GM18520 (cell line): ENCODE measurements around the gene CDKL1.

ENCODE experiments used
- ATAC-seq: cut with Tn5 transposase; IDR thresholded peaks from one replicate; pipeline ENCODE4 v1.9.1; 2021; ENCODE audit not compliant: unreplicated experiment

The CDKL1 gene

DNA sequence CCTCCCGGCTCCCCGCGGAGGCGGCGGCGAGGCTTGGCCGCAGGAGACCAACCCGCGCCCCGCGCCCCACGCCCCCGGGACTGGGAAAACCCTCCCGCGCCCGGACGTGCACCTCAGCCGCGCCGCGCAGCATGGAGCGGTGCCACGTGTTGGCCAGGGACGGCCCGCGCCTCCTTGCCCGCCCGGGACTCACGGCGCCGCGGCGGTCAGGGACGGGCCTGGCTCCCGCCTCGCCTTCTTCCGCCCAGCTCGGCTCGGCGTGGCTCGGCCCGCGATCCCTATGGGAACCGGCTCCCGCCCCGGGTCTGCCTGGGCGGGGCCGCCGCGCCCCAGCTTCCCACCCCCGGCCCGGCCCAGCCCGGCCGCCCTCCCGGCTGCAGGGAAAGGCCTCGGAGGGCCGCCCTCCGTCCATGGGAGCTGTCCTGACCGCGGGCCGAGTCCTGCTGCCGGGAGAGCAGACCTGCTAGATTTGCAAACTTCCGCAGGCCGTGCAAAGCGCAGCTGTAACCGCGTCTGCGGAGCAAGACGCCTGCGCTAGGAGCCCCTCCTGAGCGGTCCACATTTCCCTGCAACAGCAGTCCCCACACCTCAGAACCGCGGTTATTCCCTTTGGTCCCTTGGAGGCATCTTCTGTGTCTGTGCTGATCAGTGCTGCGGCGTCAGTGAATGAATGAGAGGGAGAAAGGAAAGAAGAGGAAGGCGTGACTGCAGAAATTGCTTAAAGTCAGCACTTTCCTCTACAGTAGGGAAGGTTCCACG, at the start of gene CDKL1:
TSS of gene CDKL1 (minus strand) at position 251 of the 759 bp plus-strand sequence. CDS start 1,013 bp downstream, outside the sequence.
- peak; percentile 39 for ATAC-seq

DNA sequence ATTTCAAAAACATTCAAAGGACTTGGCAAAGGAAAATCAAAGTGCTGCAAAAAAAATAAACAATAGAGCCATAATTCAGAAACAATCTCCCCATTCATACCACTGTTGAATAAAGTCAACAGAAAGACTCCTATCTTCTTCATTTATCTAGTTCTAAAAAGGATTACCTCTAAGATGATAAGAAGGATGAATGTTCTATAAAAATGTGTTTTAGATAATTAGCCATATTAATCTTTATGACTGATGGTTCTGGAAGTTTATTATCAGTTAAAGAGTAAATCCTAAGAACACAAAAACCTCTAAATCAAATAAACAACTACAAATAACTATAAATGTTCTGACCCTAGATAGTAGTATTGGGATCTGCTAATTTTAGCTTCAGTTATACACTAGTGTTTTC, 37.8 kb upstream of the CDKL1 start:
- no peak for ATAC-seq

DNA sequence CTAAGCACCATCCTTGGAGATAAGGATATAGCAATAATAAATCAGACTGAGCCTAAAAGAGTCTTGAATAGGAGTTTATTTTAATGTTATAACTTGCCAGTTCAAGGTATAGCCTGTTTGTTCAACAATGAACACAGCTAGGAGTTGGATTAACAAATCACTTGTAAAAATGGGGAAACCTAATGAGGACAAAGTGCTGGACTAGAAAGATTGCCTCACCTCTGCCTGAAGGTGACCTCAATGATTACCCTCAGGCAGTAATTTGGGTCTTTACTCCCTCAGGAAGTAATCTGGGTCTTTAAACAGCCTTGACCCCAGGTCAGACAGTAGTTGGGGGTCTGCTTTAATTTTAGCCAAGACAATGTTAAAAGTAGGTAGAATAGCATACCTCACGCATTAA, 35.5 kb upstream of the CDKL1 start:
- no peak for ATAC-seq

DNA sequence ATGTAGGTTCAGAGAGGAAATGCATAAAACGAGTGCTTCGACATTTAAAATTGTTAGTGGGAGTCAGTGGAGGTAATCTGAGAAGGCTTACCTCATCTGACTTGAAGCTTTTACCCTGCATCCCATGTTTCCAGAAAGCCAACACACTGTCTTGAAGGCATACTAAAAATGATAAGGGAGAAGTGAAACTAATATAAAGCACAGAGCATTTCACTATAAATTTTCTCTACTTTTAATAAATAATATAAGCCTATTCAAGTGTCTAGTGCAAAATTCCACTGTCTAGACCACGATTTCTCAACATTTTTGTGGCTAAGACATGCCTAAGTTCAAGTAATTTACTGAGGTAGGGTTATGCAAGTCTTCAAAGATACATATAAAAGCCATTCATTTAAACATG, 29.1 kb upstream of the CDKL1 start:
- no peak for ATAC-seq

DNA sequence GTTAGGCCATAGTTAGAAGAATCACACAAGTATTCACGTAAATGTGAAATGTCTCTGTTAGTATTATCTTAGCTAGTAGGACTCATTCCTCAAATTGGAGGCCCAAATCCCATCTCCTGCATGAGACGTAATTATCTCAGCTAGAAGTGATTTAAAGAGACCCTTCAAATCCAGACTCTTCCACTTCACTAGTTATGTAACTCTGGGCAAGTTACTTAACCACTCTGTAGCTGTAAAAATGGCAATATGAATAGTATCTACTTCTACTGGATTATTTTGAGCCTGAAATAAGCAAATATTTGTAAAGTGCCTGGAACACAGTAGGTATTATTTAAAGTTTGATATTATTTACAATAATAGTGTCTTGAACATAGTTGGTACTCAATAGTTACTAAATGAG, 28.4 kb upstream of the CDKL1 start:
- ATAC-seq, result no peak

DNA sequence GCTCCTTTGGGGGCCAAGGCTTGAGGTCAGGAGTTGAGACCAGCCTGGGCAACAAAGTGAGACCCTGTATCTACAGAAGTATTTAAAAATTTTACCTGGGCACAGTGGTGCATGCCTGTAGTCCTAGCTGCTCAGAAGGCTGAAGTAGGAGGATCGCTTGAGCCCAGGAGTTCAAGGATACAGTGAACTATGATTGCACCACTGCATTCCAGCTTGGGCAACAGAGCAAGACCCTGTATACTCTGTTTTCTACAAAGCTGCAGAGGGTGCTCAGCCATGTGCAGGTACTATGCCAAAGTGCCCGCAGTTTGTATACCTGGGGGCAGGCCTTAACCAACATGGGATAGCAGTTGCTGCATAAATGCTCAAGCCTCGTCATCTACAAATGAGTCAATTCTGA, 26.8 kb upstream of the CDKL1 start:
- ATAC-seq, result no peak

DNA sequence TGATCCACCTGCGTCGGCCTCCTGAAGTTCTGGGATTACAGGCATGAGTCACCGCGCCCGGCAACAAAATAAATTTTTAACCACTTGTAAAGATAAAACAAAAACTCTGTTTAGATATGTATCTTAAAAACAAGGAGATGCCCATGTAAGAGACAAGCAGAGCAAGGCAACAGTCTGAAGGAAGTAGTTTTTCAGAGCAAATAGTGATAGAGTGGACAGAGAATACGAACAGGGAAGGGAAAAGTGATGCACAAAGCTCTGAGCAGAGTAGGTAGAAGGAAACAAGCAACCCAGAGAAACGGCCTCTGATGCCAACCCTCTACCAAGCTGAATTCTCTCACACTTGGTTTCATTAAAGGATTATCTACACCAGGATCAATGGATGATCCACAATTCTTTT, 24.8 kb upstream of the CDKL1 start:
- no peak for ATAC-seq

DNA sequence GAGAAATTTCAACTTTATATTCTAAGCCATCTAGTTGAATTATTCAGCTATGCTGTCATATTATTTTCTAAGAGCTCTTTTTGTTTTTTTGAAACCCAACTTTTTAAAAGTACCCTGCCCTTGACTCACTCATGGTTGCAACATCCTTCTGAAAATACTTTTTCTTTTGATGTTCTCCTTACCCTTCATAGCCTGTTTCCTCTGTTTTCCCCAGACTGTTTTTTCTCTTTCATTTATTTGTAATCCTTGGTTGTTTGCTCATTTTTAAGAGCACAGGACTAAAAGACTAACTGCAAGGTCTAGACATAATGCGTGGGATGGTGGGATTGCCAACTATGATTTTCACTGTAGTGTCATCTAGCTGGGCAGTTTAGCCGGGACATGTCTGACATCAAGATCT, 21.2 kb upstream of the CDKL1 start:
- ATAC-seq, result no peak

DNA sequence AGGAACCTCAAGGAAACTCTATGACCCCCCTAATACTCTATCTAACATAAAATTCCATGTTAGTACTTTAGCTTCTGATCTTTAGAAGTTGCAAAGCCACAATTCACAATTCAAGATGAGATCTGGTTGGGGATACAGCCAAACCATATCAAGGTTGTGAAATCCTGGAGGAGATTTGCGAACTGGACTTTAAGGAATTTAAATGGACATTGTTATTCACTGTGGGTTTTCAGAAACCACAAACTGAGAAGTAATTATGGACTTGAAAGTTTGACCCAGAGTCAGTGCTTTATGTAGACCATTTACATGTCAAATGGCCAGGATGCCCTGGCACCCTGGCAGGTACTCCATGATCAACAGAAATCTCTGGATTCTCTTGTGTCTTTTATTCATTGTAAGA, 14.2 kb upstream of the CDKL1 start:
- ATAC-seq, result no peak

DNA sequence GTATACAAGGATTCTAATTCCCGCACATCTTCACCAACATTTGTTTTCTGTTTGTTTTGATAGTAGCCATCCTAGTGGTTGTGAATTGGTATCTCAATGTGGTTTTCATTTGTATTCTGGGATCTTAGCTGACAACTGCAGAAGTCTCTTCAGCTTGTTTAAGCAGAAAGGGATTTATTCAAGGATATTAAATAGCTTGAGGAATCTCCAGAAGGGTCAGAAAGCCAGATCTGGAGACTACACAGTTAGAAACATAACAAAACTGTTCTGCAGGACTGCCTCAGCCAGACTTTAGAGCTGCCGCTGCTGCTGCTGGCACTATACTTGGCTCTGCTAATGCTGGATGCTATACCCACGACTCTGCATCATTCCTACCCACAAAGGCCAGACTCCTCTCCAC, 13.4 kb upstream of the CDKL1 start:
- no peak for ATAC-seq

DNA sequence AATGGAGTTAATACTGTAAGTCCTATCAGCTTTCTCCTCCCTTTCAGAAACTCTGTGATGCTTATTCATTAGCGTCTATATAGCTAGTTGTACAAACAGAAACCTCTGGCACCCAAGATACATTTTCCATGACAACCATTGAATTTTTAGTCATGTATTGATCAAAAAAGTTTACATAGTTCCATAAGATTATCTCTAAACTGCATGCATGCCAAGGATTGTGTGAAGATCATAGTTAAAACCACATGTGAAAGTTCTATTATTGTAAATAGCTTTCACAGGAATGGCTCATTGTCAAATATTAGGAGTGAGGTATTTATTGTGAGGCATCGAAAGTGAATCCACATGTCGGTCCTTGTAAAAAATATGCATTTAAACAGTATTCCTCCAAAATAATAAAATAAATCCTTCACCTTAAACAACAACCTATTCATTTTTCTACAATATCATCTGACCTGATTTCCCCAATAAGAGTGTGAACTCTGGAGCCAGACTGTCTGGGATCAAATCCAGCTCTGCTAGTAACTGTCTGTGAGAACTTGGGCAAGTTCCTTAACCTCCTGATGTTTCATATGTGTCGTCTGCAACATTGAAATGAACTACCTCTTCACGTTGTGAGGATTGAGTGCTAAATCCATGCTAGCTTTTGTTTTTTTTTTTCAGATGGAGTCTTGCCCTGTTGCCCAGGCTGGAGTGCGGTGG, 10.6 kb upstream of the CDKL1 start:
- ATAC-seq, result no peak

DNA sequence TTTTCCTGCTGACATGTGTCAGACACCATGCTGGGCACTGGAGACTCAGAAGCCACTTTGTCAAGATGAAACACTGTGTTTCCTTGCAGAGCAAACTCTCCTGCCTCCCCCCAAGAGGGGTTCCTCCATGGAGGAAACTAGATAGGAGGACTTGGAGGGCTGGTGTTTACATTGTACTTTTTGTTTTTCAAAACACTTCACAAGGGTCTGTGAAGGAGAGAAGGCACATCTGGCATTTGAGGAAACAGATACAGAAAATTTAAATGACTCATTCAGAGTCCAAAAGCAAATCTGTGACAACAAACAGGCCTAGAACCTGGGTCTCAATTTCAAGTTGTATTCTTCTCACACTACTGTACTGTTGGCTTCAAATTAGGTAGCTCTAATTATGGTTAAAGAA, 6.7 kb upstream of the CDKL1 start:
- no peak for ATAC-seq

DNA sequence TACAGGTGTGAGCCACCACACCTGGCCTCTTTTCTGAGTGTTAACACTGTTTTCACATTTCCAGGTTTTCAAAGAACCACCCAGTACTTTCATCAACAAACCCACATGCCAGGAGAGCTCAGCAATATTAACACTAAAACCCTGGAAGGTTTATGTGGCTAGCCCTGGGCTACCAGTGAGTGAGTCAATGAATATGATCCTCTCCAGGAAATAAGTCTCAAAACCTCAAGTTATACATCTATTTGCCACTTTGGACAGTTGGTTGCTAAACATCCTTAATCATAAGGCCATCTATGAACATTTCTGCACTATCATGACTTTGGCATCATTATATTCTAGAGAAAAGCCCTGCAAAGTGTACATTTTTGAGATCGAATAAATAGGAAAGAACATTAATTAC, 6.3 kb upstream of the CDKL1 start:
- ATAC-seq, result no peak

DNA sequence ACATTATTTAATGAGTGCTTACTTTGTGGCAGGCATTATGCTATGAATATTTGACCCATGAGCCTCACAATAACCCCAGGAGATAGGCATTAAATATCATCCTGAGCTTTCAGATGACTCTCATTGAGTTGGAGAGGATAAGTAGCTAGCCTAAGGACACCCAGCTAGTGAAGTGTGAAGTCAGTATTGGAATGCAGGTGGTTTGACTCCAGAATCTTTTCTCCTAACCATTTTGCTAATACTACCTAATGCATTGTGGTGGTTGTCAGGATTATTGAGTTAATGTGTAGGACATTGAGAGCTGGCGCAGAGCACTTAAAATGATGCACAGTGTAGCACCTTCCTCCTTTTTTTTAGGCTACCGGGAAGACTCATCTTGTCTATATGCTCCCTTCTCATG, 3.8 kb upstream of the CDKL1 start:
- no peak for ATAC-seq

DNA sequence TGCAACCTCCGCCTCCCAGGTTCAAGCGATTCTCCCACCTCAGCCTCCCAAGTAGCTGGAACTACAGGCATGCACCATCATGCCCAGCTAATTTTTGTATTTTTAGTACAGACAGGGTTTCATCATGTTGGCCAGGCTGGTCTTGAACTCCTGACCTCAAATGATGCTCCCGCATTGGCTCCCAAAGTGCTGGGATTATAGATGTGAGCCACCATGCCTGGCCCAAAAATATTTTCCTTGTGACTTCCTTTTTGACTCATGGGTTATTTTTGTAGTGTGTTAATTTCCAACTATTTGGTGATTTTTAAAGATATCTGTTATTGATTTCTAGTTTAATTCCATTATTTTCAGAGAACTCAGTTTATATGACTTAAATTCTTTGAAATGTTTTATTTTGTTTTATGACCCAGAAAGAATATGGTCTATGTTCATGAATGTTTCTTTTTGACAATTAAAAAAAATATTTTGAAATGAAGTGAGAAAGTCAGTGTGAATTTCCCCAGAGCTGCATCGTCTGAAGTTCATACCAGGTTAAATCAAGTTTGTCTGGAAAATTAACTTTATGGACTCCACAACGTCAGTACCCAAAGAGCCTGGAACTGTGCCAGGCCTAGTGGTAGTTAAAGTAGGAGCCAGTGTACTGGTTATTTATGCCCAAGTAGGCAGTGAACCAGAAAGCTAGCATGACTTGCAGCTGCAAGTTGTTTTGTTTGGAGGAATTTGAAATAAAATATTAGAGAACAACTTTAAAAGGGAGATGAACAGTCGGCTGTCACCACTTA, 2.8 kb upstream of the CDKL1 start:
- no peak for ATAC-seq

DNA sequence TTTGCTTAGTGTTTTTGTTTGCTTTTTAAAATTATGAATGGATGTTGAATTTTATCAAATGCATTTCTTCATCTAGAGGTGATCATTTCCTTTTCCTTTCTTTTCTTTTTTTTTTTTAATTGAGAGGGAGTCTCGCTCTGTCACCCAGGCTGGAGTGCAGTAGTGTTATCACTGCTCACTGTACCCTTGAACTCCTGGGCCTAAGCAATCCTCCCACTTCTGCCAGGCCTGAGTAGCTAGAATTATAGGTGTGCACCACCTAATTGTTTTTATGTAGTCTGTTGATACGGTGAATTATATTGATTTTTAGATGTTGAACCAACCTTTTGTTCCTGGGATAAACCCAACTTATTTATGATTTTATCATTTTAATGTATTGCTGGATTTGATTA, 1.5 kb upstream of the CDKL1 start:
- no peak for ATAC-seq

DNA sequence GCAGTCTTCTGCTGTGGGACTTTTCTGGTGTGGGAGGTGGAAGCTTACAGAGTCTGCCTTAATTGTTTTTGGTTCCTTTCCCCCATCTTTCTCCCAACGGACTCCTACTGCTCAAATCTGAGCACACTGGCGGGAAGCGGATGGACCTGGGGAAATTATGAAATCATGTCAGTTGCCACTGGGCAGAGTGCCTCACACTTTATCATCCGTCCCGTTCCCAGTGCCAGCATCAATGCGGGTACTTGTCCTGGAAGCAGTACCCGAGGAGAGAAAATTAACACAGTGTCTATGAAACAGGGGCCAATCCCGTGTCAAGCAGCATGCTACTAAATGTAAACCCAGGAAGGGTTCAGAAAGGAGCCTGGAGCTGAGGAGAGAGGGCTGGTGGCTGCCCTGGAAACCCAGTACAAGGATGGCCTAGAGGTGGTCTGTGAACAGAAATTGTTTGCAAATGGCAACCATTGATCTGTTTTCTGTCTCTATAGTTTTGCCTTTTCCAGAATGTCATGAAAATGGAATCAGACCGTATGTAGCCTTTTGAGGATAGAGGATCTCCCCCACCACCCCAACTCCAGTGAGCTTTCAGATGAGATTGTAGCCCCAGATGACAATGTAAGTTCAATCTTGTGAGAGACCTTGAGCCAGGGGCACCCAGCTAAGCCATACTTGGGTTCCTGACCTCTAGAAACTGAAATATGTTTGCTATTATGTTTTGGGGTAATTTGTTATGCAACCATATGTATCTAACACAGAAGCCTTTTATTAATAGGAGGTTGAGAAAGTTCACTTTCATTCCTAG, 908 bp upstream of the CDKL1 start:
- ATAC-seq, result no peak

DNA sequence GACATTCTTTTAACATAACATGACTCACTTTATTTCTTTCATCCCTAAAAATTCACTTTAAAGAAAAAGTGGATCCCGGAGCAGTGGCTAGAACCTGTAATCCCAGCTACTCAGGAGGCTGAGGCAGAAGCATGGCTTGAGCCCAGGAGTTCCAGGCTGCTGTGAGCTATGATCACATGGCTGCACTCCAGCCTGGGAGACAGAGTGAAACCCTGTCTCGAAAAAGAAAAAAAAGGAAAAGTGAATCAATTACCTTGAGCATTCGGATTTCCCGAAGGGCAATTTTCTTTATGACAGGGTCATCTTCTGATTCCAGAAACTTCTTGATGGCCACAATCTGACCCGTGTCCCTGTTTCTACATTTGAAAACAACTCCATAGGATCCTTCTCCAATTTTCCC, 1.2 kb downstream of the CDKL1 start:
- ATAC-seq, result no peak

DNA sequence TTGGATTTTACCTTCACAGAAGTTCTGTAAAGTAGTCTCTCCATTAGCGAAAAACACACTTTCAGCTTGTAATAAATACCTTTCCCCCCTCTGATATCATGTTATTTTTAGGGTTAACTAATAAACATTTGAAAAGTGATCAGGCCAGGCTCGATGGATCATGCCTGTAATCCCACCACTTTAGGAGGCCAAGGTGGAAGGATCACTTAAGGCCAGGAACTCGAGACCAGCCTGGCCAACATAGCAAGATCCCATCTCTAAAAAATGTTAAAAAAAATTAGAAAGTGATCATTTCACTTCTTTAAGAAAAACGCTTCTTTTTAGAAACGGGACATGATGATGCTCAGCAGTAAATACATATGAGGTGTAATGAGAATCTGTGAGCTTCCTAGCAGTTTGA, 2.0 kb downstream of the CDKL1 start:
- no peak for ATAC-seq

DNA sequence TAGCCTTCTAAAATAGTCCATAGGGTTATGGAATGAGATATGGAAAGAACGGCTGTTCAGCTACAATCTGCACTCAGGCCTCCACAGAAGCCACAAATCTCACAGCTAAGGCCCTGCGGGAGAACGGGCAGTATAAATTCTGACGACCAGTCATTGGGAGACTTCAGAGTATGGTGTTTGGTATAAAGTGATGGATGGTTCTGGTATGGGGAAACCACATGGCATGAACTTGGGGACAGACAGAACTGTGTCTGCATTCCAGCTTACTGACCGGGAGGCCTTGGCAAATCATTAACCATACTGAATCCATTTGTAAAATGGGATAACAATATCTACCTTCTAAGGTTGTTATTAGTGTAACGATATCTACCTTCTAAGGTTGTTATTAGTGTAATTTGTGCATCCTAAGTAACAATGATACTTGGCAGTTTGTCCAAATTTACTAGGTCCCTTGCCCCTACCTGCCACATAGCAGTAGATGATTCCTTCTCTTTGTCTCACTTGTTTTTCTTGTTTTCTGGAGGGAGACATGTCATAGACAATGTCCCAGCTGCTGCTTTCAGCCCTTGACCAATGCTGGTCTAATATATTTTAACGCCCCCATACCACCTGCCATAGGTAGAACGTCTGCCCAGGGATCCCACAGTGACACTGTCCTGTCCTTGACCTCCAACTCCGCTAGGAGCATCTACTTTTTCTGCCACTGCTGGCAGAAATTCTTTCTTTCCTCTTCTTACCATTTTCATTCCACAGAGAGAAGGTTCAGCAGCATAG, 6.8 kb downstream of the CDKL1 start:
- no peak for ATAC-seq
